SJSA1 (cell line): Measurements from ENCODE around the gene SDK2. TPM values are rescaled to one million over a fixed set of nuclear protein-coding genes. Genes with fewer than 3 reads are reported as not detected.

Experiments used
- DNase-seq, 2 experiments: peaks; one replicate each; pipeline ENCODE4 v3.0.0-alpha.2; 2015 to 2020; ENCODE audit warnings: low spot score in 2 of 2, low read depth in 1 of 2
- H3K27ac ChIP-seq: fragments of 250-450 bp; sonication (Bioruptor Pico); 2 replicates; pipeline ENCODE4 v1.5.1; 2020; ENCODE audit warnings: mild to moderate bottlenecking, moderate library complexity
- H3K27me3 ChIP-seq: fragments of 250-450 bp; sonication (Bioruptor Pico); replicated peaks from 2 replicates; pipeline ENCODE4 v1.5.1; 2020; ENCODE audit warnings: mild to moderate bottlenecking, moderate library complexity
- H3K36me3 ChIP-seq: fragments of 250-450 bp; sonication (Bioruptor Pico); 2 replicates; pipeline ENCODE4 v1.5.1; 2020; ENCODE audit warnings: mild to moderate bottlenecking
- H3K4me1 ChIP-seq: fragments of 250-450 bp; sonication (Bioruptor Pico); replicated peaks from 2 replicates; pipeline ENCODE4 v1.6.1; 2021; ENCODE audit warnings: mild to moderate bottlenecking
- H3K4me3 ChIP-seq: fragments of 250-450 bp; sonication (Bioruptor Pico); 2 replicates; pipeline ENCODE4 v1.5.1; 2020; ENCODE audit warnings: mild to moderate bottlenecking
- H3K9me3 ChIP-seq: fragments of 250-450 bp; sonication (Bioruptor Pico); replicated peaks from 2 replicates; pipeline ENCODE4 v1.5.1; 2020; ENCODE audit warnings: mild to moderate bottlenecking
- total RNA-seq: library from RNA; depleted of rRNA; stranded (reverse); fragments of >200 nt; shearing (Covaris generic); gene quantifications from 2 replicates; pipeline ENCODE4 v1.2.3, GENCODE V29; 2014; rRNA removed

Gene SDK2, protein sequence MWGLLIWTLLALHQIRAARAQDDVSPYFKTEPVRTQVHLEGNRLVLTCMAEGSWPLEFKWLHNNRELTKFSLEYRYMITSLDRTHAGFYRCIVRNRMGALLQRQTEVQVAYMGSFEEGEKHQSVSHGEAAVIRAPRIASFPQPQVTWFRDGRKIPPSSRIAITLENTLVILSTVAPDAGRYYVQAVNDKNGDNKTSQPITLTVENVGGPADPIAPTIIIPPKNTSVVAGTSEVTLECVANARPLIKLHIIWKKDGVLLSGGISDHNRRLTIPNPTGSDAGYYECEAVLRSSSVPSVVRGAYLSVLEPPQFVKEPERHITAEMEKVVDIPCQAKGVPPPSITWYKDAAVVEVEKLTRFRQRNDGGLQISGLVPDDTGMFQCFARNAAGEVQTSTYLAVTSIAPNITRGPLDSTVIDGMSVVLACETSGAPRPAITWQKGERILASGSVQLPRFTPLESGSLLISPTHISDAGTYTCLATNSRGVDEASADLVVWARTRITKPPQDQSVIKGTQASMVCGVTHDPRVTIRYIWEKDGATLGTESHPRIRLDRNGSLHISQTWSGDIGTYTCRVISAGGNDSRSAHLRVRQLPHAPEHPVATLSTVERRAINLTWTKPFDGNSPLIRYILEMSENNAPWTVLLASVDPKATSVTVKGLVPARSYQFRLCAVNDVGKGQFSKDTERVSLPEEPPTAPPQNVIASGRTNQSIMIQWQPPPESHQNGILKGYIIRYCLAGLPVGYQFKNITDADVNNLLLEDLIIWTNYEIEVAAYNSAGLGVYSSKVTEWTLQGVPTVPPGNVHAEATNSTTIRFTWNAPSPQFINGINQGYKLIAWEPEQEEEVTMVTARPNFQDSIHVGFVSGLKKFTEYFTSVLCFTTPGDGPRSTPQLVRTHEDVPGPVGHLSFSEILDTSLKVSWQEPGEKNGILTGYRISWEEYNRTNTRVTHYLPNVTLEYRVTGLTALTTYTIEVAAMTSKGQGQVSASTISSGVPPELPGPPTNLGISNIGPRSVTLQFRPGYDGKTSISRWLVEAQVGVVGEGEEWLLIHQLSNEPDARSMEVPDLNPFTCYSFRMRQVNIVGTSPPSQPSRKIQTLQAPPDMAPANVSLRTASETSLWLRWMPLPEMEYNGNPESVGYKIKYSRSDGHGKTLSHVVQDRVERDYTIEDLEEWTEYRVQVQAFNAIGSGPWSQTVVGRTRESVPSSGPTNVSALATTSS (N-terminal part only)
- 0.05 TPM in 1 of 2 replicates, not detected in the other for total RNA-seq

DNA sequence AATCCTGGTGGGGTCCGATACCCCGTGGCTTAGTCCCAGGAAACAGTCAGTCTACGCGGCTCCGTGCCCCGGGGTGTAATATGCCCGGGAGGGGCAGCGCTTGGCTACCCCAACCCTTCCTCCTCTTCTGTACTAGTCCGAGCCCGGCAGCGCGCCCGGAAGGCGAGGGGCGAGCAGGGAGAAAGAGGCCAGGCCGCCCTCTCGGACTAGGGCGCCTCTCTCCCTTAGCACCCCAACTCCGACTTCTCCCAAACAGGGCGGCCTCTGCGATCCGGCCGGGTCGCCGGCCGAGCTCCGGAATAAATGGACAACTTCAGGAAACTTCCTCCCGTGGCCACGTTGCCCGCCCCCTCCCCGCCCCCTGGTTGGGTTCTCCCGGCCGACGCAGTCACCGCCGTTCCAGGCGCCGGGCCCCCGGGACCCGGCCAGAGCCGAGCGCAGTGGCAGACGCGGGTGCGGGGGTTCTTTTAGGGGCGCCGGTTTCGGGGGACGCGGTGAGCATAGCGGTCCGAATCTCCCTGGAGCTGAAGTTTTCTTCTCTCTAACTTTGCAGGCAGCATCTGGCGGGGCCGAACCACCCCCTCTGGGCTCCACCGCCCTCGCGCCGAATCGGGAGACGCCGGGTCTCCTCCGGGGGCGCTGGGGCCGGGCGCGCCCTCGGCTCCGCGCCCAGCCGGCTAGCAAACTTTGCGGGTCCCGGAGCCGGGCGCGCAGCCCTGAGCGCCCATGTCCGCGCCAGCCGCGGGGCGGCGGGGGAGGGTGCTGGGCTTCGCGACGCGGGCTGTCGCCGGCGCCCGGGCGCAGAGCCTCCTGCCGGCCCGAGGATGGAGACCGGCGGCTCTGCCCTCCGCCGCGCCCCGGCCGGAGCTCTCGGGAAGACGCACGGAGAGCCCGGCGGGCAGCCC lies at the start of gene SDK2:
TSS of gene SDK2 (minus strand) at position 301 of the 905 bp plus-strand sequence. CDS start 357 bp downstream, outside the sequence.
- Histone ChIP-seq H3K27ac (no peak within 1 kb of the TSS), H3K4me1 (peaks cover 16% of the 10 kb centered on the region), H3K36me3 (no peaks in the 10 kb centered on the region), H3K9me3 (no peaks in the 10 kb centered on the region), H3K27me3 (peaks cover 97% of the 10 kb centered on the region), H3K4me3 (peak within 1 kb of the TSS; percentile 7)
- DNase-seq, result no peak

DNA sequence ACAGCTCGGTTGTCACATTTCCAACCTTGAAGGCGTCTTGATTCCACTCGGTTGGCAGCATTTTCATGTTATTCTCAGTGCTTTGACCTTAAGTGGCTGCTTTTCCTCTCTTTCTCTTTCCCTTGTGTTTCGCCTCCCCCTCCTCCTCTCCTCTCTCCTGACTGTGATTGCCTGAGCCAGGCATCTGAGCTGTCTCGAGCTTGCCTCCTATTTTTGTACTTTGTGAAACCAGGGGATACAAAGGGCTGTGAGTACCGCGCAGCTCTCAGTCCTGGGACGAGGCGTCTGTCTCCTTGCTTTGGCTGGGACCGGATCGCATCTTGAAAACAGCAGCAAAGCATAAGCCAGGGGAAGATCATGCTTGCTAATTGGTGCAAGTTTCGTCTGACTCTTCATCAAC lies 48.8 kb upstream of the SDK2 start:
- H3K36me3 ChIP-seq, result no peaks in the 10 kb centered on the region

DNA sequence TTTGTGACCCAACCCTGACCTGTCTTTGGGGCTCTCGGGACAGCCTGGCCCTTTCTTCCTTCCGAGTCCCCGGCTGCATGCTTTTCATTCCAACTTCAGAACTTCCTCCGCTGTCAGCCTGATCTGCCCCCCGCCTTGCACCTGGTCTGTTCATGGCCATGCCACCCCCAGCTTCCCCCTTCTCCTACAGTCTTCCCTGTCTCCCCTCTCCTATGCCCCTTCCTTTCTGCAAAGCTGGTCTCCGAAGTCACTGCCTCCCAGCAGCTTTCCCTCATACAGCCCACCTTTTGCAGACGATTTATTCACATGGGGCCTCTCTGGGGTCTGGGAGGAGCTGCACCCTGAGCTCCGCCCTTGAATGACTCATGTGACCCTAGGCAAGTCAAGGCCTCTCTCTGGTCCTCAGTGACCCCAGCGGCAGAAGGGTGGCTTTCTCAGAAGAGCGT lies 47.1 kb upstream of the SDK2 start:
- no peak overlapping the region for H3K4me3 ChIP-seq
- no peak overlapping the region for H3K27ac ChIP-seq
- H3K4me1 ChIP-seq, result no peaks in the 10 kb centered on the region
- peaks cover 8% of the 10 kb centered on the region for H3K27me3 ChIP-seq
- no peaks in the 10 kb centered on the region for H3K36me3 ChIP-seq
- peak in 1 of 2 experiments; percentile 33 for DNase-seq
- peaks cover 3% of the 10 kb centered on the region for H3K9me3 ChIP-seq

More for the DNA sequence above, 48.8 kb upstream of the SDK2 start:
- peak in 1 of 2 experiments; percentile 27 for DNase-seq
- Histone ChIP-seq H3K27me3 (peaks cover 8% of the 10 kb centered on the region), H3K9me3 (peaks cover 3% of the 10 kb centered on the region), H3K4me1 (no peaks in the 10 kb centered on the region), H3K27ac (no peak overlapping the region), H3K4me3 (no peak overlapping the region)

DNA sequence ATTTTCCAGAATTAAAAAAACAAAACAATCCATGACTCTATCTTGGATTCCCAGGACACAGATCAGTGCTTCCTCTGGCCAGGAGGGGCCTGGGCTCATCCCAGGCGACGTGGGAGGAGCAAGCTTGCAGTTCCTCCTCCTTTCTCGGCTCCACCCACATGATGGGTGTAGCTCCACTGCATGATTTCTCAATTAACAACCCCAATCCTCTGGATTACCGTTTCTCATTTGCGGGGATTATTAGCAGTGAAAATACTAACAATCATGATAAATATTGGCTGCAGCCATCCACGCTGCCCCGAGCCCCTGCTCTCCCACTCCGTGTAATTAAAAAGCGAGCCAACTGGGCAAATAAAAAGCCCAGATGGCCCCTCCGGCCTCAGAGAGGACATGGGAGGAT lies 46.4 kb upstream of the SDK2 start:
- Histone ChIP-seq H3K4me3 (no peak overlapping the region), H3K4me1 (no peaks in the 10 kb centered on the region), H3K27me3 (peaks cover 8% of the 10 kb centered on the region), H3K36me3 (no peaks in the 10 kb centered on the region), H3K9me3 (no peaks in the 10 kb centered on the region), H3K27ac (no peak overlapping the region)
- DNase-seq, result peak in 1 of 2 experiments; percentile 25

DNA sequence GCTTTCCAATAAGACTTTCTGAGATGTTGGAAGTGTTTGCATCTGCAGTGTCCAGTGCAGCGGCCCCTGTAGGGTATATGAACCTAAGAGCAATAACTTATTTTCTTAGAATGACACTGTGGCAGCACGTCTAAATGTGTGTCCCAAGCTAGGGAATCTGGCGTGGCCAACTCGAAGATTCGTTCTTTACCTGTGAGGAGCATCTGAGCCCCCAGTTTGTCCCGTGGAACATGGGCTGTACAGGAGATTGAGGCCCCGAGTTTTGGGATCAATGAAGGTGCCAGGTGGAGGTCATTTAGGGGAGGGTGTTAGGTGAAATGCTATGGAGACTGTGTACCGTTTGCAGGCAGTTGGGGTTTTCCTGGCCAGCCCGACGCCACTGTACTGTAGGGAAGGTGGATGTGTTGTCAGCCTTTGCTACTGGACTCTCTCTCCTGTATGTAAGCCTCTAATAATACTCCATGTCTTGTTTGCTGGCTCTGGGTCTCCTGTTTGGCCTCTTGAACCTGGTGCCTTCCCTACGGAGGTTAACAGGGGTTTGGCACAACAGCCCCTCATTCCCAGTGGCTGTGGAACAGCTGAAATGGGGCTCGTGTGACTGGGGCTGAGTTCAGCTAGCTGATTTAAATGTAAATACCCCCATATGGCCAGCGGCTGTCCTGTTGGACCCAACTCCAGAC lies 45.5 kb upstream of the SDK2 start:
- Histone ChIP-seq H3K9me3 (no peaks in the 10 kb centered on the region), H3K36me3 (no peaks in the 10 kb centered on the region), H3K27me3 (peaks cover 8% of the 10 kb centered on the region), H3K4me1 (no peaks in the 10 kb centered on the region), H3K27ac (no peak overlapping the region), H3K4me3 (no peak overlapping the region)
- DNase-seq, result peak in 1 of 2 experiments; percentile 40

DNA sequence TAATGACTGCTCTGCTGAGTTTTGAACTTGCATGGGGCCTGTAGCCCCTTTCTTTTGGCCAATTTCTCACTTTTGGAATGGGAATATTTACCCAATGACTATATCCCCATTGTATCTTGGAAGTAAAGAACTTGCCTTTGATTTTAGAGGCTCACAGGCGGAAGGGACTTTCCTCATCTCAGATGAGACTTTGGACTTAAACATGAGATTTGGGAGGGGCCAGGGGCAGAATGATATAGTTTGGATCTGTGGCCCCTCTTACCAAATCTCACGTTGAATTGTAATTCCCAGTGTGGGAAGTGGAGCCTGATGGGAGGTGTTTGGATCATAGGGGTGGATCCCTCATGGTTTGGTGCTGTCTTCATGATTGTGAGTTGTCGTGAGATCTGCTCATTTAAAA lies 42.7 kb upstream of the SDK2 start:
- Histone ChIP-seq H3K36me3 (no peaks in the 10 kb centered on the region), H3K27ac (no peak overlapping the region), H3K27me3 (0 out of 2 replicates have a peak, but pooled peaks cover 4% of the 10 kb centered on the region), H3K4me3 (no peak overlapping the region), H3K4me1 (no peaks in the 10 kb centered on the region), H3K9me3 (no peaks in the 10 kb centered on the region)
- no peak for DNase-seq

DNA sequence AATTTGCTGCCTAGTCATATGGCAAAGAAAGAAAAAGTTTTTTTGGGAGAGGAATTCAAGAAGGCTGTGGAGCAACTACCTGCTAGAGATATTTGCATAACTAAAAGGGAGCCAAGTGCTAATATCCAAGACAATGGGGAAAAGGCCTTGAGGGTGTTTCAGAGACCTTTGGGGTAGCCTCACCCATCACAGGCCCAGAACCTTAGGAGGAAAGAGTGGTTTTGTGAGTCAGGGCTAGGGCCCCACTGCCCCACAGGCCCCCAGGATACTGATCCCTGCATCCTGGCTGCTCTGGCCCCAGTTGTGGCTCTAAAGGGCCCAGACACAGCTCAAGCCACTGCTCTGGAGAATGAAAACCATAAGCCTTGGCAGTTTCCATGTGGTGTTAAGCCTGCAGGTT lies 41.9 kb upstream of the SDK2 start:
- no peak overlapping the region for H3K27ac ChIP-seq
- DNase-seq, result no peak
- H3K36me3 ChIP-seq, result no peaks in the 10 kb centered on the region

DNA sequence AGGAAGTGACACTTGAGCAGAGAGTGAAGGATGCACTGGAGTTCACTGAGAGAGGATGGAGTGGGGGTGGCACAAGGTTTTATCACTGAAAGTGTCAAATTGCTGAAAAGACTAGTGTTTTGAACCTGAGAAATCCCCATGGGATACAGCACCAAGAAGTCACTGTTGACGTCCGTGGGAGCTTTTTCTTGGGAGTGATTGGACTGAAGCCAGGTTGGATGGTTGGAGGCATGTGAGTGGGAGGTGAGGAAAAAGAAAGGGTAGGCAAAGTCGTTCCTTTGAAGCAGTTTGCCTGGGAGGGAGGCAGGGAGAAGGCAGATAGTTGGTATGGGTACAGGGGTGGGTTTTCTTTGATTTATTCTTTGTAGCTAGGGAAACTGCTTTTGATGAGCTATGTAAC lies 39.9 kb upstream of the SDK2 start:
- H3K4me1 ChIP-seq, result no peaks in the 10 kb centered on the region

More for the DNA sequence above, 41.9 kb upstream of the SDK2 start:
- Histone ChIP-seq H3K9me3 (no peaks in the 10 kb centered on the region), H3K4me3 (no peak overlapping the region), H3K4me1 (no peaks in the 10 kb centered on the region), H3K27me3 (no peaks in the 10 kb centered on the region)

DNA sequence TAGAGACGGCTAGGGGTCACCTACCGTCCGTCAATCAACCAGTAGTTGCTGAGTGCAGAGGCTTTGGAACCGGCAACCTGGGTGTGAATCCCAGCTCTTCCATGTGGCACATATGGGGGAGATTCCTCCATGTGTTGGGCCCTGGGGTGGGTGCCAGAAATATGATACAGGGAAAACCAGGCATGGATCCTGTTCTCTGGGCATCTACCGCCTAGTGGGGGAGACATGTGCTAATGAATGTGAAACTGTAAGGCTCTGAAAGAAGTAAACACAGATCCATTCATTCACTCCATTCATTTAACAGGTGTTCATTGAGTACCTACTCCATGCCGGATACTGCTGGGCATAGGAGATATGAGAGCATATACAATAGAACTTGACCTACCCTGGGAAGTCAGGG lies 39.5 kb upstream of the SDK2 start:
- H3K27ac ChIP-seq, result no peak overlapping the region
- H3K4me3 ChIP-seq, result no peak overlapping the region
- H3K4me1 ChIP-seq, result no peaks in the 10 kb centered on the region
- no peaks in the 10 kb centered on the region for H3K36me3 ChIP-seq
- no peaks in the 10 kb centered on the region for H3K9me3 ChIP-seq
- 0 out of 2 replicates have a peak, but pooled peaks cover 3% of the 10 kb centered on the region for H3K27me3 ChIP-seq
- no peak for DNase-seq

More for the DNA sequence above, 39.9 kb upstream of the SDK2 start:
- H3K4me3 ChIP-seq, result no peak overlapping the region
- no peaks in the 10 kb centered on the region for H3K9me3 ChIP-seq
- H3K27me3 ChIP-seq, result 0 out of 2 replicates have a peak, but pooled peaks cover 3% of the 10 kb centered on the region
- no peak overlapping the region for H3K27ac ChIP-seq
- no peaks in the 10 kb centered on the region for H3K36me3 ChIP-seq
- DNase-seq, result no peak

DNA sequence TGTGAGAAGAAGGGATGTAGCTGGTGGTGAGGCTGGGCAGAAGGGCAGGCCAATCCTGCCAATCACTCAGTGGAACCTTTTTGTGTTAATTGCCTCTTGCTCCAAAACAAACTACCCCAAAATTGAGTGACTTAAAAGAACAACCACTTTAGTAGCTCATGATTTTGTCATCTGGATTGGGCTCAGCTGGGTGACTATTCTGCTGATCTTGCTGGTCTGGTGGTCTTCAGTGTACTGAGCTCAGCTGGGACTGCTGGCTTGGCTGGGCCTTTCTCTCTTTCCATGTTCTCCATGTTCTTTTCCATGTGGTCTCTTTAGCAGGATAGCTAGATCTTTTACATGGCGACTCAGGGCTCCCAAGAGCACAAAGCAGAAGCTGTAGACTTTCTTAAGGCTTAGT lies 37.7 kb upstream of the SDK2 start:
- 0 out of 2 replicates have a peak, but pooled peaks cover 3% of the 10 kb centered on the region for H3K27me3 ChIP-seq
- no peak overlapping the region for H3K27ac ChIP-seq
- no peaks in the 10 kb centered on the region for H3K4me1 ChIP-seq
- no peaks in the 10 kb centered on the region for H3K9me3 ChIP-seq
- H3K4me3 ChIP-seq, result no peak overlapping the region
- no peak for DNase-seq
- H3K36me3 ChIP-seq, result no peaks in the 10 kb centered on the region

DNA sequence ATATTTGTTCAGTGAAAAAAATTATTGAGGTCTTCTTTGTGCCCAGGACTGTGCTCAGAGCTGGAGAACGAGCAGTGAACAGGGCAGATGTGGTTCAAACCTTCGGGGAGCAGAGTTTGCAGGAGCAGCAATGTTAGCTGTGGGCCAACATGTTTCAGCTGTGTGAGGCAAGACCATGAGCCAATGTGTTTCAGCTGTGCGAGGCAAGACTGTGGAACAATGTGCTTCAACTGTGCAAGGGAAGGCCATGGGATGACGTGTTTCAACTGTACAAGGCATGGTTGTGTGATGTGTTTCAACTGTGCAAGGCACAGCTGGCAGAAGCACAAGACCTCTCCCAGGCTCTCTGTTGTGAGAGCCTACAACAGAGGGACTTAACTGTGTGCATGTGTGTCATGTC lies 35.2 kb upstream of the SDK2 start:
- no peak for DNase-seq
- H3K27me3 ChIP-seq, result peaks cover 3% of the 10 kb centered on the region; the same call in 1 of the 2 replicates
- no peaks in the 10 kb centered on the region for H3K36me3 ChIP-seq
- H3K27ac ChIP-seq, result no peak overlapping the region
- no peaks in the 10 kb centered on the region for H3K9me3 ChIP-seq
- H3K4me3 ChIP-seq, result no peak overlapping the region
- H3K4me1 ChIP-seq, result no peaks in the 10 kb centered on the region

DNA sequence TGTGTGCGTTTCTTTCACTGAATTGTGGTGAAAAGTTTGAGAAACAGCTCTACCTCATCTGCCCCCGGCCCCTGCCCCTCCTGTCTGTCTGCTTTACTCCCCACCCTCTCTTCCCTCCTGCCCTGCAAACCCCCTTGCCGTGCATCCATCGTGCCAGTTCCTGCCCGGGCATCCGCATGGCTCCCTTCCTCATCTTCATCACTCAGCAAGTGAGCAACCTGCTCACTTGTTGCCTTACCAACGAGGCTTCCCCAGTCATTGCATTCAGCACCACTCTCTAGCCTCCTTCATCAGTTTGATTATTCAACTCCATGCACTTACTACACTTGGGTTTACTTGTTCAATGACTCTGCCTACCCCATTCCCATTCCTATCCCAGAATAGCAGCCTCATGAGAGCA lies 34.8 kb upstream of the SDK2 start:
- no peak for DNase-seq
- Histone ChIP-seq H3K4me3 (no peak overlapping the region), H3K27me3 (peaks cover 3% of the 10 kb centered on the region; the same call in 1 of the 2 replicates), H3K36me3 (no peaks in the 10 kb centered on the region), H3K4me1 (no peaks in the 10 kb centered on the region), H3K27ac (no peak overlapping the region), H3K9me3 (no peaks in the 10 kb centered on the region)
